ENCODE data around the gene DNAJB2. TPM values are rescaled to one million over a fixed set of nuclear protein-coding genes. Genes with fewer than 3 reads are reported as not detected.

Gene DNAJB2
- total RNA-seq, 4 donors from 2014 or later = 58.6 to 76.5 (median 71.8) TPM

DNA sequence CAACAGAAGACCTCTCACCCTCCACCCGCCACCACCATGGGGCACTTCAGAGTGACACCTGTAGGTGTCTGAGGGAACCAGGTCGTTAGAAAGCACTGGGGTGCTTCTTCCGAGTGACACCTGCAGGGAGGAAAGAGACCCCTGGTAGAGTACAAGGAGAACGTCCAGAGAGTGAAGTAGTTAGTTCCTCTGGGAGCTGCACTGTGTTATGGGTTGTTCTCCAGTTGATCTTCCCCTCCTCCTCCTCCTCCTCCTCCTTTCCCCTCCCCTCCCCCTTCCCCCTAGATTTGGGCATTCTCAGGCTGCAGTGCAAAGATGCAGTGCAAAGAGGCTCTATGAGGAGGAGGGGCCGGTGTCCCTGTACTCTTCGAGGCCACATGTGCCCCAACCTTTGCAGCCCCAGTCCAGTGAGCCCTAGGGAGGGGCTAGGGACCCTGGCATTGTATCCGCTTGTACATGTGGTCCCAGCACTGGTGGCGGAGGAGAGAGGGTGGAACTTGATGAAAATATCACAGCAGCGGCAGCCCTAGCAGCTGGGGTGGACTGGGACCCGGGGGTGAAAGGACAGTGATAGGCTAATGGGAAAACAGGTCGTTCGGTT, 850 bp downstream of the DNAJB2 start:
- intact Hi-C loops (cut with DNase I; ENCODE audit: low total_unique reads) = loop anchor here (1.0 to 10.0 kb wide), 7 partner anchors 27 to 995 kb away; partner anchors contain the start of genes ANKZF1, ATG9A, DNPEP and NHEJ1
- Histone ChIP-seq H3K36me3 (peaks cover 3 to 42% of the 10 kb centered on the region in 2 donors), H3K9me3 (no peaks in the 10 kb centered on the region), H3K4me3 (peak overlapping the region; percentile 57 to 87 (median 76)), H3K4me1 (peaks cover 19 to 22% of the 10 kb centered on the region in 2 donors), H3K27me3 (no peaks in the 10 kb centered on the region), H3K27ac (peak overlapping the region; percentile 92 to 98 (median 96))
- ATAC-seq (no peak), DNase-seq (no peak)
- in situ Hi-C loops (cut with MboI; ENCODE audit: low sequenced_read_pairs in 4 of 4) = loop anchor here in 2 of 4 donors (10.0 to 25.0 kb wide), 3 partner anchors 118 to 257 kb away; partner anchors contain the start of genes CHPF (in 1 of the 2), NHEJ1 (in 1 of the 2), SLC23A3 (in 1 of the 2) and TMEM198 (in 1 of the 2)
- TF ChIP-seq, protein P1, sequence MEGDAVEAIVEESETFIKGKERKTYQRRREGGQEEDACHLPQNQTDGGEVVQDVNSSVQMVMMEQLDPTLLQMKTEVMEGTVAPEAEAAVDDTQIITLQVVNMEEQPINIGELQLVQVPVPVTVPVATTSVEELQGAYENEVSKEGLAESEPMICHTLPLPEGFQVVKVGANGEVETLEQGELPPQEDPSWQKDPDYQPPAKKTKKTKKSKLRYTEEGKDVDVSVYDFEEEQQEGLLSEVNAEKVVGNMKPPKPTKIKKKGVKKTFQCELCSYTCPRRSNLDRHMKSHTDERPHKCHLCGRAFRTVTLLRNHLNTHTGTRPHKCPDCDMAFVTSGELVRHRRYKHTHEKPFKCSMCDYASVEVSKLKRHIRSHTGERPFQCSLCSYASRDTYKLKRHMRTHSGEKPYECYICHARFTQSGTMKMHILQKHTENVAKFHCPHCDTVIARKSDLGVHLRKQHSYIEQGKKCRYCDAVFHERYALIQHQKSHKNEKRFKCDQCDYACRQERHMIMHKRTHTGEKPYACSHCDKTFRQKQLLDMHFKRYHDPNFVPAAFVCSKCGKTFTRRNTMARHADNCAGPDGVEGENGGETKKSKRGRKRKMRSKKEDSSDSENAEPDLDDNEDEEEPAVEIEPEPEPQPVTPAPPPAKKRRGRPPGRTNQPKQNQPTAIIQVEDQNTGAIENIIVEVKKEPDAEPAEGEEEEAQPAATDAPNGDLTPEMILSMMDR (IDR thresholded peaks at IDR 0.05 in 4 of 5, conservative IDR thresholded peaks at IDR 0.05 in 1 of 5) = no peak
- TF ChIP-seq POLR2A (IDR thresholded peaks at IDR 0.05) = no peak

DNA sequence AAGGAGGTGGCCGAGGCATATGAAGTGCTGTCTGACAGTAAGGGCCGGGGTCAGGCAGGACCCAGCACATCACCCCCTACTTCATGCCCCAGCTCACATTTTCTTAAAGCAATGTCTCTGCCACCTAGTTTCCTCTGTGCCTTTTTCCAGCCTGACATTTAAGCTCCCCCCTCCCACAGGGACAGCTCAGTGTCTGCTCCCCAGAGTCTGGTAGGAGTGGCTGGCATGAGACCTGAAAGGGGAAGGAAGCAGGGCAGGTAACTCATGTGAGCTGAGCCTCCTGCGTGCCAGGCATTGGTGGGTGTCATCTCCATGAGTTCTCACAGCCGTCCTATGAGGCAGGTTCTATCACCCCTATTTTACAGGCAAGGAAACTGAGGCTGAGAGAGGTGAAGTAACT, 1.5 kb downstream of the DNAJB2 start:
- no peak for DNase-seq
- in situ Hi-C loops (cut with MboI; ENCODE audit: low sequenced_read_pairs in 4 of 4) = loop anchor here in 2 of 4 donors (25.0 kb wide), 2 partner anchors 118 to 257 kb away; partner anchors contain the start of genes CHPF (in 1 of the 2), NHEJ1 (in 1 of the 2), SLC23A3 (in 1 of the 2) and TMEM198 (in 1 of the 2)
- H3K9me3 ChIP-seq = no peaks in the 10 kb centered on the region
- ATAC-seq = no peak
- intact Hi-C loops (cut with DNase I; ENCODE audit: low total_unique reads) = no loop called here
- H3K4me1 ChIP-seq = peaks cover 19% of the 10 kb centered on the region in 2 donors
- H3K27me3 ChIP-seq = no peaks in the 10 kb centered on the region
- H3K4me3 ChIP-seq = no peak overlapping the region
- H3K36me3 ChIP-seq = peaks cover 3 to 48% of the 10 kb centered on the region in 2 donors
- H3K27ac ChIP-seq = peak overlapping the region in 3 of 4 donors; percentile 92 to 97 (median 94)
- TF ChIP-seq, protein P1 (IDR thresholded peaks at IDR 0.05 in 4 of 5, conservative IDR thresholded peaks at IDR 0.05 in 1 of 5) = no peak
- TF ChIP-seq POLR2A (IDR thresholded peaks at IDR 0.05) = no peak

DNA sequence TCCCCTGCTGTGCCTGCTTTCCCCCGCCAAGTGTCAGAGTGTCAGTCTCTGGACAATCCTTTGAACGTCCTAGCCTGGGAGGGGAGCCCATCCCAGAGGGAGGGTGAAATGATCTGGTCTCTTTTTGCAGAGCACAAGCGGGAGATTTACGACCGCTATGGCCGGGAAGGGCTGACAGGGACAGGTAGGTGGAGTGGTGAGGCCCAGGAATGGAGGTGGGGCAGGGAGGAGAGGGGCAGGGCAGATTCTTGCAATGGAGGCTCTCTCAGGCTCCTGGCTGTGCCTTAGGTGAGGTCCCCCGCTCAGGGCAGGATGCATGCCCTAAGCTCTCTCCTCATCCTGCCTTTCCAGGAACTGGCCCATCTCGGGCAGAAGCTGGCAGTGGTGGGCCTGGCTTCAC, 2.4 kb downstream of the DNAJB2 start:
- H3K4me1 ChIP-seq = peaks cover 19% of the 10 kb centered on the region in 2 donors
- ATAC-seq = no peak
- TF ChIP-seq POLR2A (IDR thresholded peaks at IDR 0.05) = no peak
- TF ChIP-seq, protein P1 (IDR thresholded peaks at IDR 0.05 in 4 of 5, conservative IDR thresholded peaks at IDR 0.05 in 1 of 5) = no peak
- in situ Hi-C loops (cut with MboI; ENCODE audit: low sequenced_read_pairs in 4 of 4) = loop anchor here in 2 of 4 donors (25.0 kb wide), 2 partner anchors 119 to 256 kb away; partner anchors contain the start of genes CHPF (in 1 of the 2), NHEJ1 (in 1 of the 2), SLC23A3 (in 1 of the 2) and TMEM198 (in 1 of the 2)
- intact Hi-C loops (cut with DNase I; ENCODE audit: low total_unique reads) = no loop called here
- no peak overlapping the region for H3K4me3 ChIP-seq
- H3K27me3 ChIP-seq = no peaks in the 10 kb centered on the region
- peaks cover 3 to 48% of the 10 kb centered on the region in 2 donors for H3K36me3 ChIP-seq
- H3K9me3 ChIP-seq = no peaks in the 10 kb centered on the region
- DNase-seq = no peak
- peak overlapping the region in 2 of 4 donors; percentile 33 to 94 for H3K27ac ChIP-seq

- Histone ChIP-seq H3K27me3 (no peaks in the 10 kb centered on the region), H3K4me3 (no peak overlapping the region), H3K27ac (peak overlapping the region in 1 of 4 donors; percentile 33), H3K36me3 (peaks cover 3 to 48% of the 10 kb centered on the region in 2 donors), H3K9me3 (no peaks in the 10 kb centered on the region), H3K4me1 (peaks cover 19% of the 10 kb centered on the region in 2 donors)
- TF ChIP-seq POLR2A (IDR thresholded peaks at IDR 0.05) = no peak
- TF ChIP-seq, protein P1 (IDR thresholded peaks at IDR 0.05 in 4 of 5, conservative IDR thresholded peaks at IDR 0.05 in 1 of 5) = no peak
- DNase-seq (no peak), ATAC-seq (no peak)
- intact Hi-C loops (cut with DNase I; ENCODE audit: low total_unique reads) (no loop called here), in situ Hi-C loops (cut with MboI; ENCODE audit: low sequenced_read_pairs in 4 of 4) (loop anchor here in 2 of 4 donors (25.0 kb wide), 2 partner anchors 120 to 255 kb away; partner anchors contain the start of genes CHPF (in 1 of the 2), NHEJ1 (in 1 of the 2), SLC23A3 (in 1 of the 2) and TMEM198 (in 1 of the 2))
Measured at GRCh38 chr2:219282375-219282774, 3.2 kb downstream of the DNAJB2 start.
